GM12878 (cell line): ENCODE results near the gene SP1. TPM values are rescaled to one million over a fixed set of nuclear protein-coding genes. Genes with fewer than 3 reads are reported as not detected.
A peak's percentile ranks its signal among the peaks of the same experiment; 100 is the strongest.

Source experiments
- CREM ChIP-seq: IDR thresholded peaks from 2 replicates; pipeline ENCODE4 v1.6.1; 2014; ENCODE audit warnings: antibody characterized with exemption, low read depth
- E2F8 ChIP-seq: fragments of 450-650 bp; IDR thresholded peaks from 2 replicates; pipeline ENCODE4 v1.6.1; 2018; ENCODE audit warnings: mild to moderate bottlenecking, low read depth, moderate library complexity; ENCODE audit not compliant: partially characterized antibody
- MYB ChIP-seq: fragments of 150-350 bp; IDR thresholded peaks from 2 replicates; pipeline ENCODE4 v1.6.1; 2014; ENCODE audit warnings: mild to moderate bottlenecking, low read depth, low read length, borderline replicate concordance
- REST ChIP-seq: IDR thresholded peaks from 2 replicates; pipeline ENCODE4 v1.6.1; 2012; ENCODE audit warnings: mild to moderate bottlenecking, low read depth, low read length
- SMARCA5 ChIP-seq: fragments of 450-650 bp; IDR thresholded peaks from 2 replicates; pipeline ENCODE4 v1.6.1; 2017; ENCODE audit warnings: mild to moderate bottlenecking
- polyA plus RNA-seq, 11 experiments: library from polyadenylated mRNA; depleted of rRNA in 4 of 11; unstranded in 6 of 11; stranded (reverse) in 5 of 11; fragments of >200 nt; fragmentation: Nextera tagmentation in 4 of 11; fragmentation: Illumina TruSeq in 1 of 11; extraction: Ambion mirVana in 4 of 11; extraction: Trizol in 1 of 11; gene quantifications; 1 replicate in 1 of 11; 2 replicates in 10 of 11; pipeline versions ENCODE4 v1.2.1 to v1.2.3, GENCODE V29; 2011 to 2016; ENCODE audit warnings: inconsistent platforms in 2 of 11, missing spikeins in 2 of 11, low read depth in 1 of 11
- total RNA-seq, 4 experiments: library from RNA; depleted of rRNA in 3 of 4; stranded (reverse); fragments of >200 nt in 3 of 4; fragmentation: Illumina TruSeq in 1 of 4; extraction: Trizol in 1 of 4; gene quantifications; 2 replicates each; pipeline versions ENCODE4 v1.2.1 to v1.2.3, GENCODE V29; 2013 to 2021

SP1 gene
- total and polyA plus RNA-seq, 10 of the 15 experiments (the other 5 are each of a cell fraction or from before 2014, with no cell fraction given), result 3.3 to 52.0 (median 25.2) TPM

- TF ChIP-seq E2F8, result no peak
- no peak for TF ChIP-seq REST
- no peak for TF ChIP-seq CREM
- TF ChIP-seq SMARCA5, result peak; percentile 75; the same call in 1 of the 2 replicates
- no peak for TF ChIP-seq MYB
Observed at GRCh38 chr12:53344824-53345485, 35.0 kb upstream of the SP1 start (continued).
